DND-41 (cell line): Measurements from ENCODE around the gene TAB2.

Experiments used
- ATAC-seq: fragments of 200-7000 bp; cut with Tn5 transposase; 3 replicates; pipeline ENCODE4 v1.9.1; 2021; ENCODE audit warnings: low read depth; ENCODE audit not compliant: insufficient read depth
- DNase-seq: peaks from one replicate; pipeline ENCODE4 v3.0.0-alpha.2; 2020
- H2AFZ ChIP-seq: 2 replicates; pipeline ENCODE4 v1.6.0; 2012; ENCODE audit warnings: low read depth, low read length
- H3K27ac ChIP-seq: 2 replicates; pipeline ENCODE4 v1.5.1; 2012; ENCODE audit warnings: low read length, inconsistent platforms
- H3K27me3 ChIP-seq: fragments of 200-600 bp; sonication (generic); 2 replicates; pipeline ENCODE4 v1.6.0; 2012; ENCODE audit warnings: low read length, mild to moderate bottlenecking, inconsistent platforms; ENCODE audit not compliant: insufficient read depth, poor library complexity
- H3K36me3 ChIP-seq: 2 replicates; pipeline ENCODE4 v1.5.1; 2012; ENCODE audit warnings: low read length, inconsistent platforms; ENCODE audit not compliant: insufficient read depth
- H3K4me1 ChIP-seq: 2 replicates; pipeline ENCODE4 v1.5.1; 2012; ENCODE audit warnings: mild to moderate bottlenecking, low read length; ENCODE audit not compliant: insufficient read depth
- H3K4me2 ChIP-seq: 2 replicates; pipeline ENCODE4 v1.6.0; 2012; ENCODE audit warnings: mild to moderate bottlenecking, moderate library complexity, low read length, inconsistent platforms; ENCODE audit not compliant: insufficient read depth
- H3K4me3 ChIP-seq, 2 experiments: fragments of 200-600 bp in 1 of 2; shearing (Covaris generic) in 1 of 2; 2 replicates each; pipeline ENCODE4 v1.5.1; 2012 to 2016; ENCODE audit warnings: inconsistent platforms in 2 of 2, low read length in 2 of 2, mild to moderate bottlenecking in 2 of 2, low read depth in 1 of 2, moderate library complexity in 1 of 2
- H3K79me2 ChIP-seq: 2 replicates; pipeline ENCODE4 v1.6.0; 2012; ENCODE audit warnings: low read length, inconsistent platforms; ENCODE audit not compliant: insufficient read depth
- H3K9ac ChIP-seq: 2 replicates; pipeline ENCODE4 v1.6.0; 2012; ENCODE audit warnings: low read depth, mild to moderate bottlenecking, inconsistent platforms, low read length, moderate library complexity
- H3K9me3 ChIP-seq: 2 replicates; pipeline ENCODE4 v1.5.1; 2012; ENCODE audit warnings: low read length, moderate library complexity, mild to moderate bottlenecking, inconsistent platforms; ENCODE audit not compliant: insufficient read depth, severe bottlenecking
- H4K20me1 ChIP-seq: 2 replicates; pipeline ENCODE4 v1.6.0; 2012; ENCODE audit warnings: low read length; ENCODE audit not compliant: insufficient read depth
- EZH2 ChIP-seq: IDR thresholded peaks from 3 replicates; pipeline ENCODE4 v1.6.1; 2012; ENCODE audit warnings: borderline replicate concordance, low read depth, mild to moderate bottlenecking, moderate library complexity, low read length, inconsistent platforms; ENCODE audit not compliant: severe bottlenecking
- TF ChIP-seq, protein P1 (sequence below): IDR thresholded peaks from 2 replicates; pipeline ENCODE4 v1.5.1; 2012; ENCODE audit warnings: borderline replicate concordance, low read length, moderate library complexity, mild to moderate bottlenecking; ENCODE audit not compliant: poor library complexity, severe bottlenecking; ENCODE audit errors: extremely low read depth

TAB2 gene

DNA sequence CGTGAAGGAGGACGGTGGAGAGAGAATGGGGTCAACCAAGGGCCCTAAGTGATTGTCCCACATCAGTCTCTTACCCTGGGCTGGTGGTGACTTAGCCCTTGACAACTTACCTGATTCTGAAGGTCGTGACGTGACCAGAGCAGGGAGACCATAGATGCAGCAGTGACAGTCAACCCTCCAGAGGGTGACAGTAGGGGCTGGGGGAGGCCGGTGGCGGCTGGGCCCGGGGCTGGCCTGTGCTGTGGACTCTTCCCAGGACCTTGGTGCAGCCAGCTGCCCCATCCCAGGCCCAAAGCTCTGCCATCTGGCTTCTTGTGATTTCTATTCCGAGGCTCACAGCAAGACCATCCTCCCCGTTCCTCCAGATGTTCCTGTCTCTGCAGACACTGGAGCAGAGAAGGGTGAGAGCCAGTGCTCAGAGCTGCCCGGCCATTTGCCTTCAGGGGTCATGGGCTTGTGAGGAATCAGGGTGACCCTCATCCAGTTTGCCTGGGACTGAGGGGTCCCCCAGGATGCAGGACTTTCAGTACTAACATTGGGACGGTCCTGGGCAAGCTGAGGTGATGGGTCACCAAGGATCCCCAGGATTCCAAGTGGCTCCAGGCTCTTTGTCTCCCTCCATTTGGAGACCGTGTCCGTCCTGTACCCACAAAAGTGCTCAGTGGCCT is 118.5 kb downstream of the TAB2 start:
- no peaks in the 10 kb centered on the region for H3K27me3 ChIP-seq
- H2AFZ ChIP-seq = no peak overlapping the region
- no peak overlapping the region for H3K27ac ChIP-seq
- H3K9ac ChIP-seq = no peak overlapping the region
- ATAC-seq (no peak), DNase-seq (no peak)
- no peaks in the 10 kb centered on the region for H3K9me3 ChIP-seq
- H3K36me3 ChIP-seq = no peaks in the 10 kb centered on the region
- H3K4me3 ChIP-seq = no peak overlapping the region
- H4K20me1 ChIP-seq = no peaks in the 10 kb centered on the region
- H3K4me1 ChIP-seq = peaks cover 13% of the 10 kb centered on the region
- H3K79me2 ChIP-seq = no peaks in the 10 kb centered on the region
- TF ChIP-seq EZH2 = no peak
- TF ChIP-seq, protein P1, sequence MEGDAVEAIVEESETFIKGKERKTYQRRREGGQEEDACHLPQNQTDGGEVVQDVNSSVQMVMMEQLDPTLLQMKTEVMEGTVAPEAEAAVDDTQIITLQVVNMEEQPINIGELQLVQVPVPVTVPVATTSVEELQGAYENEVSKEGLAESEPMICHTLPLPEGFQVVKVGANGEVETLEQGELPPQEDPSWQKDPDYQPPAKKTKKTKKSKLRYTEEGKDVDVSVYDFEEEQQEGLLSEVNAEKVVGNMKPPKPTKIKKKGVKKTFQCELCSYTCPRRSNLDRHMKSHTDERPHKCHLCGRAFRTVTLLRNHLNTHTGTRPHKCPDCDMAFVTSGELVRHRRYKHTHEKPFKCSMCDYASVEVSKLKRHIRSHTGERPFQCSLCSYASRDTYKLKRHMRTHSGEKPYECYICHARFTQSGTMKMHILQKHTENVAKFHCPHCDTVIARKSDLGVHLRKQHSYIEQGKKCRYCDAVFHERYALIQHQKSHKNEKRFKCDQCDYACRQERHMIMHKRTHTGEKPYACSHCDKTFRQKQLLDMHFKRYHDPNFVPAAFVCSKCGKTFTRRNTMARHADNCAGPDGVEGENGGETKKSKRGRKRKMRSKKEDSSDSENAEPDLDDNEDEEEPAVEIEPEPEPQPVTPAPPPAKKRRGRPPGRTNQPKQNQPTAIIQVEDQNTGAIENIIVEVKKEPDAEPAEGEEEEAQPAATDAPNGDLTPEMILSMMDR = no peak
- H3K4me2 ChIP-seq = no peak overlapping the region

DNA sequence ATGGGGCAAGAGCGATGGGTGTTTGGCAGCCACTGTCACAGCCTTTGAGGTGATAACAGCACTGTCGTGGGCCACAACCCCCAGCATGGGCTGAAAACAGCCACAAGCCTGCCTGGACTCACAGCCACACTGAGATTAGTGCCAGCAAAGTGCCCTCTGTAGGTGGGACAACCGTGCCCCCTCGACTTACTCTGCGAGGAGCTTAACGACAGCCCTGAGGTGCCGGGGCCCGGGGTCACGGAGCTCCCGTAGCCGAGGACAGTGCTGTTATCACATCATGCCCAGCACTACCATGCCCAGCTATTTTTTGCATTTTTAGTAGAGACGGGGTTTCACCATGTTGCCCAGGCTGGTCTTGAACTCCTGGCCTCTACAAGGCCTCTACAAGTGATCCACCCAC is 119.1 kb downstream of the TAB2 start:
- Histone ChIP-seq H3K27ac (no peak overlapping the region), H3K4me1 (peaks cover 8% of the 10 kb centered on the region), H3K79me2 (no peaks in the 10 kb centered on the region), H4K20me1 (no peaks in the 10 kb centered on the region), H3K4me3 (no peak overlapping the region), H3K36me3 (no peaks in the 10 kb centered on the region), H2AFZ (no peak overlapping the region), H3K27me3 (no peaks in the 10 kb centered on the region), H3K9ac (no peak overlapping the region), H3K9me3 (no peaks in the 10 kb centered on the region), H3K4me2 (no peak overlapping the region)
- TF ChIP-seq, protein P1 = no peak
- TF ChIP-seq EZH2 = no peak
- DNase-seq (no peak), ATAC-seq (no peak)

DNA sequence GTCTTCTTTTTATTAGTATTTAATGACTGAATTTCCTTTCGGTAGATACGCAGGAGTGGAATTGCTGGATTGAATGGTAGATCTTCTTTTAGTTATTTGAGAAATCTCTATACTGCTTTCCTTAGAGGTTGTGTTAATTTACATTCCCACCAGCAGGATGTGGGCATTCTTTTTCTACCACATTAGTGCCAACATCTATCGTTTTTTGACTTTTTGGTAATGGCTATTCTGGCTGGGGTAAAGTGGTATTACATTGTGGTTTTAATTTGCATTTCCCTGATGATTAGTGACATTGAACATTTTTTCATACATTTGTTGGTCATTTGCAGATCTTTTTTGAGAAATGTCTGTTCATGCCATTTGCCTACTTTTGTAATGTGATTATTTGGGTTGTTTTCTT is 119.7 kb downstream of the TAB2 start:
- Histone ChIP-seq H4K20me1 (no peaks in the 10 kb centered on the region), H3K36me3 (no peaks in the 10 kb centered on the region), H3K4me1 (peaks cover 2% of the 10 kb centered on the region), H3K79me2 (no peaks in the 10 kb centered on the region), H3K9me3 (no peaks in the 10 kb centered on the region), H2AFZ (no peak overlapping the region), H3K9ac (no peak overlapping the region), H3K27me3 (no peaks in the 10 kb centered on the region), H3K27ac (no peak overlapping the region), H3K4me3 (no peak overlapping the region), H3K4me2 (no peak overlapping the region)
- ATAC-seq (peak; percentile 61; the same call in 2 of the 3 replicates), DNase-seq (no peak)
- TF ChIP-seq, protein P1 = no peak
- no peak for TF ChIP-seq EZH2

DNA sequence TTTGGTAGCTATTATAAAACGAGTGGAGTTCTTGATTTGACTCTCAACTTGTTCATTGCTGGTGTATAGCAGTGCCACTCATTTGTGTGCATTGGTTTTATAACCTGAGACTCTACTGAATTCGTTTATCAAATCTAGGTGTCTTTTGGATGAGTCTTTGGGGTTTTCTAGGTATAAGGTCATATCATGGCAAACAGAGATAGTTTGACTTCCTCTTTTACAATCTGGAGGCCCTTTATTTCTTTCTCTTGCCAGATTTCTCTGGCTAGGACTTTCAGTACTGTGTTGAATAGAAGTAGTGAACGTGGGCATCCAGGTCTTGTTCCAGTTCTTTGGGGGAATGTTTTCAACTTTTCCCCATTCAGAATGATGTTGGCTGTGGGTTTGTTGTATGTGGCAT is 121.3 kb downstream of the TAB2 start:
- no peak overlapping the region for H3K9ac ChIP-seq
- H3K9me3 ChIP-seq = no peaks in the 10 kb centered on the region
- H3K36me3 ChIP-seq = no peaks in the 10 kb centered on the region
- H3K27ac ChIP-seq = no peak overlapping the region
- TF ChIP-seq EZH2 = no peak
- TF ChIP-seq, protein P1 = no peak
- no peaks in the 10 kb centered on the region for H4K20me1 ChIP-seq
- DNase-seq = no peak
- no peak overlapping the region for H3K4me3 ChIP-seq
- no peaks in the 10 kb centered on the region for H3K27me3 ChIP-seq
- H3K4me1 ChIP-seq = no peaks in the 10 kb centered on the region
- H3K79me2 ChIP-seq = no peaks in the 10 kb centered on the region
- H2AFZ ChIP-seq = no peak overlapping the region
- H3K4me2 ChIP-seq = no peak overlapping the region
- no peak for ATAC-seq
